Activated CD4-positive, CD25-positive, alpha-beta regulatory T cell treated with anti-CD3 and anti-CD28 coated beads, Interleukin-2, amount 50 U/mL, for 24 hours (primary cell): ENCODE data around the gene POLR2J.
"Not testable (repeated sequence)": the region's sequence is repeated elsewhere in the genome, so short reads cannot be mapped to it uniquely, and the experiment has no call there.

Experiments used
- ATAC-seq, 2 donors: fragments of 150-1000 bp; cut with Tn5 transposase; one replicate each; pipeline ENCODE4 v1.10.0; 2021; ENCODE audit warnings: mild to moderate bottlenecking in 1 of 2, moderate library complexity in 1 of 2

Gene POLR2J

DNA sequence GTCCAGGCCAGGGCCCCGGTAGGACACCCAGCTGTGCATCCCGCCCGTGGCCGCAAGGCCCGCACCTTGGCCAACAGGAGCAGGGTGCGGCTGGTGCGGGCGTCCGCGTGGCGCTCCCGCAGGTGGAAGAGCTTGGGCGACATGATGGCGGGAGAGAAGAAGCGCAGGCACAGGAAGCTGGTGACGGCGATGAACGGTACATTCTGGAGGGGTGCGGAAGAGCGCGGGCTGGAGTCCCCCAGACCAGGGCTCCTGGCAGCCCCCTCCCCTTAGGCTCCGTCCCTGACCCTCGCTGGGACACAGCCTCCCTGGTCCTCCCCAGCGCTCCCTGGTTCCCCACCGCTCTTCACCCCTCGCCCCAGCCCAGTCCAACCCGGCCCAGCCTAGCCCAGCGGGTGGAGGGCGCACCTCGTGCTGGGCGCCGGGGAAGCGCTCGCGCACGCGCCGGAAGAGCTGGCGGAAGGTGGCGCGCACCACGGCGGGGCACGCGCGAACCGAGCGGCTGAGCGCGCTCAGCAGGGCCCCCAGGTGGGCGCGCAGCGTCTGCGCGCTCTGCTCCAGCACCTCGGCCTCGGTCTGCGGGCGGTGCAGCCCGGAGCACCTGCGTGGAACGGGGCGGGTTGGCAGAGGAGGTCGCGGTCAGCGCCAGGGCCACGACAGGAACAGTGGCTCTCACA lies 15.9 kb upstream of the POLR2J start:
- peak; percentile 74 to 83 for ATAC-seq

DNA sequence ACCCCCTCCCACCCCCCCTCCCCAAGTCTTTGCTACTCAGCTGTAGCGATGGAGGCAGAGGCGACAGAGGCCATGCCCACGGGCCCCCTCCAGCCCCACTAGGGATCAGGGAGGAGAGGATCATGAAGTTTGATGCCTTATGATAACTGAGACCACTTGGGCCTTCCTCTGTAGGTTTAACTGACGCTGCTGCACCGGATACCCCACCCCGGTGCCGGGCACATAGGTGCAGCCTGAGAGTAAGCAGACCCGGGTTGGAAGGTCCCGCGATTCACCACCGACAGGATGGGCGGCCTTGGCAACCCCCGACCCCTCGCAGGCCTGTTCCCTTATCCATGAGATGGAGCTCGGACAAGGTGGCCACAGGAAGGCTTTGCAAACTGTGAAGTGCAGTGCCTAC lies 15.3 kb upstream of the POLR2J start:
- ATAC-seq, result not testable (repeated sequence)

DNA sequence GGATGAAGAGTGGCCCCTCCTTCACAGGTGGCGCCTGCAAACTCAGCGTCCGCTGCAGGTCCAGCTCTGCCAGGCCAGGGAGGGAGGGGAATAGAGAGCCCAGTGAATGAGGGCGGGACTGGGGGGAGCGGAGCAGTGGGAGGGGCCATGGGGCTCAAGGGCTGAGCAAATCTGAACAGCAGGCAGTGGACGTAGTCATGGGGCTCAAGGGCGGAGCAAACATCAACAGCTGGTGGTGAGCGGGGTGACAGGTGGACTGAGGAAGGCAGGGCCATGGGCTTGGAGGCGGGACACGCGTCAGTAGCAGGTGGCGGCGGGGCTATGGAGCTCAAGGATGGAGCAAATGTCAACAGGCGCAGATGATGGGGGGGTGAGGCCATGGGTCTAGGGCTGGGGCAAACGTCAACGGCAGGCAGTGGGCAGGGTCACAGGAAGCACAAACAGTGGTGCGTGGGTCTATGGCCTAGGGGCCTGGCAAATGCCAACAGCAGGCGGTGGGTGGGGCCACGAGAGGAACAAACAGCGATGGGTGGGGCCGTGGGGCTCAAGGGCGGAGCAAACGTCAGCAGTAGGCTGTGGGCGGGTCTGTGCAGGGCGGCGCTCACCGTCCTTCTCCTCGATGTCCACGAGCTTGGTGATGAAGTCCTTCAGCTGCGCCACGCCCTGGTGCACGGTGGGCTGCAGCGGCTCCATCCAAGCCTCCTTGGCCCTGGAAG lies 14.7 kb upstream of the POLR2J start:
- peak; percentile 14 to 28 for ATAC-seq

DNA sequence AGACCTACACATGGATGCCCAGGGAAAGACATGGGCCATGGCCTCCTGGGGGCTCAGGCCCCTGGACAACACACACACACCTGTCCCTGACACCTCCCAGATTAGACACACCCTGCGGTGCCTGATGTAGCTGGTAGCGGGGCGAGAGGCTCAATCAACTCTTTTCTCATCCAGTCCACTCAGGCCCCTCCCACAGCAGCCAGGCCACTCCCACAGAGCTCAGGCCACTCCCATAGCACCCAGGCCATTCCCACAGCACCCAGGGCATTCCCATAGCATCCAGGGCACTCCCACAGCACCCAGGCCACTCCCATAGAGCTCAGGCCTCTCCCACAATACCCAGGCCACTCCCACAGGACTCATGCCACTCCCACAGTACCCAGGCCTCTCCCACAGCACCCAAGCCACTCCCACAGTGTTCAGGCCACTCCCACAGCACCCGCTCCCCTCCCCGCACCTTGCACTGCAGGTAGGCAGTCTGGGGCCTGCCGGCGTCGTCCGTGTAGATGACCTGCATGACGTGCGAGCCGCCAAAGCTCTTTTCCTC lies 11.9 kb upstream of the POLR2J start:
- peak; percentile 47 to 59 for ATAC-seq

DNA sequence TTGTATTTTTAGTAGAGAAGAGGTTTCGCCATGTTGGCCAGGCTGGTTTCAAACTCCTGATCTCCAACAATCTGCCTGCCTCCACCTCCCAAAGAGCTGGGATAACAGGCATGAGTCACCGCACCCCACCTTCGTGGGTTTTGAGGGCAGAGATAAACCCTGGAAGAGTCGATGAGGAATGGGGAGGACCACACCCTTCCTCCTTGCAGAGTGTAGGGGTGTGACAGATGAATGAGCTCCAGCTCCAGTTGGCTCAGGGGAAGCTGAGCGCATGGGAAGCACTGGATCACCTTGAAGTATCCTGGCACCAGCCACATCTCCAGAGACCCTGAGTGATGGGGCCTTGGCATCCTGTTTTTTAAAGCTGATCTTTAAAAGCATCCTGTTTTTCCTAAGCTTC lies 5.6 kb upstream of the POLR2J start:
- not testable (repeated sequence) for ATAC-seq

DNA sequence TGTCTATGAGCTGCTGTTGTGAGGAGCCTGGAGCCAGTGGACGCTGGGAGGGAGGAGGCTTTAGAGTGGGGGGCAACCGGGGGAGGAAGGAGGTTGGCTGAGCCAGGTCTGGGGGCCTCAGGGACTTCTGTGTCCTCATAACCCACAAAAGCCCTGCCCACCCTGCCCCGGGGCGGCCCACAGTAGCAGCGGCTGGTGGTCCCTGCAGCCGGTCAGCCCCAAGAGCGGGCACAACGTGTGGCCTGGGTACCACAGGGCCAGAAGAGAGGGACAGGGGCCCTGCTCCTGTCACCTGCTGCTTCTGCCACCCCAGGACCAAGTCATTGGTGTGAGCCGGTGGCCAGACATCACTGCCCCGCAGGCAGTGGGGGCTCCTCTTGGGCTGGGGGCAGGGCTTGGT lies 3.2 kb upstream of the POLR2J start:
- ATAC-seq, result not testable (repeated sequence)

DNA sequence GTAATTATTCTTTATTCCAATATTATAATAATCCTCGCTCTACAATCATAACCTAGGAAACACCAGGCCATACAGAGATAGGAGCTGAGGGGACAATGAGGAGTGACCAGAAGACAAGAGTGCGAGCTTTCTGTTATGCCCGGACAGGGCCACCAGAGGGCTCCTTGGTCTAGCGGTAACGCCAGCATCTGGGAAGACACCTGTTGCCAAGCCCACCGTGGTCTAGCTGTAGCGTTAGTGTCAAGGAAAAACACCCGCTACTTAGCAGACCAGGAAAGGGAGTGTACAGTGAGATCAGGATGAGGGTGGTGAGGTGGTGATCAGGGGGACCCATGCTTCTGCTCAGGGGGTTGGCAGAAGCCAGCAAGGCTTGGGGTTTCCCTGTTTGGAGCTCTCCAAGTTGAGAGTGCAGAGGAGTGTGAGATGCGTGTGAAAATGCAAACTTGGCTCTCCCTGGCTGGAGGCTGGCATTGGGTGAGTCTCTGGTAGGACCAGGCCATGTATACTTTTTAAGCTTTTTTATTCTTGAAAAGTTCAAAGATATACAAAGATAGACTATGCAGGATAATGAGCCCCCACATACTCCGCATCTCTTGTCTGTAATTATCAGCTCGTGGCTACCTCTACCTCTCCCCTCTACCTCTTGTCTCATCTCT lies 1.4 kb upstream of the POLR2J start:
- not testable (repeated sequence) for ATAC-seq

DNA sequence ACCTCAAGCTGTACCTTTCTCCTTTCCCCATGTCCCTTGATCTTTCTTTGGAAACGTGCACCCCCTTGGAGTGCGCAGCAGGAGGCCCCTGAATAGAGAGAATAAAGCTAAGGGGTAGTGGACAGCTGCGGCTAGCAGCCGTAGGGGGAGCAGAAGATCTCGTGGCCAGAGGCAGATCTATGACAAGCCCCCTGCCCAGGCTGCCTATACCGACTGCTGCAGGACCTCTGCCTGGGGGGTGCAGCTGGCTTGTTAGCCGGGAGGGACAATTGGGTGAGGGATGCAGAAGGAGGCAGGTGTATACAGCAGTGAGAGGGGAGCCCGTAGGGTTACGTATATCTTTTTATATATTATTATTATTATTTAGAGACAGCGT lies 475 bp upstream of the POLR2J start:
- ATAC-seq, result peak; percentile 8 to 12

DNA sequence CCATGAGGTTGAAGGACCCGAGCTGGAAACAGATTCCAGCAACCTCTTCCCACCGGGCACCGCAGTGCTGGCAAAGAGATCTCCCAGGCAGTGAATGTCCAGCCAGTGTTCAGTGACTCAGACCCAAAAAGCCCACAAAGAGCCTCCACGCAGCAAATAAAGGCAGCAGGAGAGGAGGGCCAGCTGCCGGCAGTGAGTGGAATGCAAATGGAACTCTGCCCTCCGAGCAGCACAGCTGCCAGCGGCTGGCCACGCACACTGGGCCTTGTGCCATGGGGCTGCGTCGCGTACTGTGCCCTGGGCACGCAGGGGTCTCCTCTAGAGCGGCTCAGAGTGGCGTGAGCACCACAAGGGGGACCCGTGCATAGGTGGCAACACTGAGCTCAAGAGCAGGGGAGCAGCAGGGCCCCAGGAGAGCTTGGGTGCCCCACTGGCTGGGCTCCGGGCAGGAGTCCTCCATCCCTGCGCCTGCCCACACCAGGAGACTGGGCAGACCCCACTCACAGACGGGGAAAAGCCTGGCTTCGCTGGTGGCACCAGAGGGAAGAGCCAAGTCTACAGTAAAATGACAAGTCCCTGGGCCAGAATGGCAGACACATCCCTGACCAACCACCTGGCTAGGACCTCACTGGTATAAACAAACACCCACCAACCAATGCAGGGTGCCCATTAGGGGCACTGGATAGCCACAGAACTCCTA lies 3.8 kb downstream of the POLR2J start:
- not testable (repeated sequence) for ATAC-seq

DNA sequence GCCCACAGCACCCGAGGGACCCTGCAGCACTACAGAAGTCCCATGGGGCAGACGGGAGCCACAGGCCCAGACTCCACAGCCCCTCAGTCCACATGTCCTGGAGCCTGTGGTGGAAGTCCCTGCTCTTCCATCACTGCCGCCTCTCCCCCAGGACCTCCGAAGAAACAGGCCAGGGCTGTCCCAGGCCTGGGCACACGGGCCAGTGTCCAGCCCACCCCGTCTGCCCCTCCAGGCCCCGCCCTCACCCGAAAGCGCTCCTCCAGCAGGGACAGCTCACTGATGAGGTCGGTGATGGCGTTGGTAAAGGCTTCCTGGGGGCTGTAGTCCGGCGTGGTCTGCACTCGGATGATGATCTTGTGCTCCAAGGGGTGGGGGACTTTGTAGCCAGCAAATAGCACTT lies 4.6 kb downstream of the POLR2J start:
- not testable (repeated sequence) for ATAC-seq

DNA sequence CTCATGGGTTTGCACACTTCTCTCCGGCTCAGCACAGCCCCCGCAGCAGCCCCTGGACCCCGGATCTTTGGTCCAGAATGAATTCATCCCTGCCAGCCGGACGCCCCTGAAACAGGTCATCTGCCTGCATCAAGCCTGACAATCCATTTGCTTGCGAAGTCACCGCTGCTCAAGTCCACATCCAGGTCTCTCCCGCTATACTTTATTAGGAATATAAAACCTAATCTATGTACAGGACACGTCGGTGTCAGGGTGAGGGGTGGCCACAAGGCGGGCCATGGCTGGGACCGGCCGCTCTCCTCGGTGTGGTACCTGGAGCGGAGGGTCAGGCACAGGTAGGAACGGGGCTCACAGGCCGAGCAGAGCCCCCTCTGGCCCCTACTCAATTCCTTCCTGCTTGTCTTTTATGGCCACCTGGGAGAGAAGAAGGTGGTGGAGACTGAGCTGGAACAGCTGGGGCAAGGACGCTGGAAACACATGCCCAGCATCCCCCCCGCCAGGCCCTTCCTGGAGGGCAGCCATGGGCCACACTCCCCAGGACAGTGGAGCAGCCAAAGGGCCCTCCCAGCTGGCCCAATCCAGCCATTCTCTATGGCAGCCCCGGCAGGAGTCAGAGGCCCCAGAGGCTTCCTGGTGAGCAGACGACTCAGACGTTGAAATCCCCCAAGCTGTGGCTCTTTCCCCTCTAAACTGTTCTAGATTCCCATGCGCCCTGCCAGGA lies 5.3 kb downstream of the POLR2J start:
- no peak for ATAC-seq

DNA sequence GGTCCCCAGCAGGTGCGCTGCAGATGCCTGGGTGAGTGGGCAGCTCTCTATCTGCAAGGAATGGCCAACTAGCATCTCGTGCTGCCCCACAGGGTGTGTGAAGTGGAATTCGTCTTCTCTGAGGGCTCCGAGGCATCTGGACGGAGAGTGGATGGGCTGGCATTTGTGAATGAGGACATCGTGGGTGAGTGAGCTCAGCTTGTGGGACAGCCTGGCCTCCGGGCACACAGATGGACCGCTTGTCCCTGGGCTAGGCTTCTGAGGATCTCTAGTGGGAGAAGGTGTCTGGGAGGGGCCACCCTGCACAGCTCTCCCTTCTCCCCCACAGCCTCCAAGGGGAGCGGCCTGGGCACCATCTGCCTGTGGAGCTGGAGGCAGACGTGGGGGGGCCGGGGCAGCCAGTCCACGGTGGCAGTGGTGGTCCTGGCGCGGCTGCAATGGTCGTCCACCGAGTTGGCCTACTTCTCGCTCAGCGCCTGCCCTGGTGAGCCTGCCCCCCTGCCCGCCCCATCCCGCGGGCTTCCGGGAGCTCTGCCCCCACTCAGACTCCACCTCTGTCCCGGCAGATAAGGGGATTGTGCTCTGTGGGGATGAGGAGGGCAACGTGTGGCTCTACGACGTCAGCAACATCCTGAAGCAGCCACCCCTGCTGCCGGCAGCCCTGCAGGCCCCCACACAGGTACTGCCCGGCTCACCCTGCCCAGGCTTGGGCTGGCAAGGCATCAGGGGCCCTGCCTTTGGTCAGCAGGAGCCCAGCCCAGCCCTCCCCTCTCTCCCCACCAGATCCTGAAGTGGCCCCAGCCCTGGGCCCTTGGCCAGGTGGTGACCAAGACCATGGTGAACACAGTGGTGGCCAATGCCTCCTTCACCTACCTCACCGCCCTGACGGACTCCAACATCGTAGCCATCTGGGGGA lies 6.3 kb downstream of the POLR2J start:
- no peak for ATAC-seq

DNA sequence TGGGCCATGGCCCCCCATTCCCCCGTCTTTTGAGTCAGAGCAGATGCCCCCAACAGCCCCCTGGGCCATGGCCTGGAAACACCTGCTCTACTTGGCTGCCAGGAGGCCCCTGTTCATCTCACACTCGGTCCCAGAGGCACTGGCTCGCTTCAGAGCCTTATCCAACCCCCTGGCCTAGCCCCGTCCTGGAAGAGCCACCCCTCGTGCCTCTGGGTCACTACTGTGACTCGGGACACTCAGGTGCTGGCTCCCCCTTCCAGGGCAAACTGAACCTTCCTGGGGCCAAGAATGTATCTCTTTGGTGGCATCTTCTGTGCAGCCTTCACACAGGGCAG lies 7.0 kb downstream of the POLR2J start:
- ATAC-seq, result no peak

DNA sequence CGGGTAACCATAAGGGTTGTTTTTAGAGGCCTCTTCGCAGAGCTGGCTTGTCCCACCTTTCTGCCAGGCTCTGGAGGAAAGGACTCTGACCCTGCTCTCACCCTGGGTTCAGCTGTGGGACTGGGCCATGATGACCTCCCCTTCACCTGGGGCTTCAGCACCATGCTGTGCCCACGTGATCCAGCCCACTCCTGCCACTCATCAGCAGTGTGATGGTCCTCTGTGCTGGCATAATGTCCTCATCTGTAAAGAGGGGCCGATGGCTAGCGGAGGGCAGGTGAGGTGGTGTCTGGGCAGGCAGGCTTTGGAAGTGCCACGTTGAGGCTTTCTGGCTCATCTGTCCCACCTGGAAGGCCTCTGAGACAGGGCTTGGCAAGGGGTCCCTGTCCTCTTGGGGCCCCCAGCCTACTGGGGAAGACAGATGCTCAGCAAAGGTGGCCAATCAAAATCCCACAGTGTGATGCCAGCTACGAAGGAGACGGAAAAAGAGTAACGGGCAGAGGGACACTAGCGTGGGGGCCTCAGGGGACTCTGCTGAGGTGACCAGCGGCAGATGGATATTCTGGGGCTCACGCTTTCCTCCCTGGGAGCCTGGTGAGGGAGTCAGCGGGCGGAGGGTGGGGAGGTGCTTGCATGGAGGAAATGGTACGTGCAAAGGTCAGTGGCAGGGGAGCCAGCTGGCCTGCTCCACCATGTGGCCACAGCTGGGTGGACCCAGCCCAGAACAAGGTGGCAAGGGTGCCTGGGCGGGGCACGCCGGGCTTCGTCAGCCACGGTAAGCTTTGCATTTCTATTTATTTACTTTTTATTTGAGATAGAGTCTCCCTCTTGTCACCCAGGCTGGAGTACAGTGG lies 8.5 kb downstream of the POLR2J start:
- no peak for ATAC-seq

DNA sequence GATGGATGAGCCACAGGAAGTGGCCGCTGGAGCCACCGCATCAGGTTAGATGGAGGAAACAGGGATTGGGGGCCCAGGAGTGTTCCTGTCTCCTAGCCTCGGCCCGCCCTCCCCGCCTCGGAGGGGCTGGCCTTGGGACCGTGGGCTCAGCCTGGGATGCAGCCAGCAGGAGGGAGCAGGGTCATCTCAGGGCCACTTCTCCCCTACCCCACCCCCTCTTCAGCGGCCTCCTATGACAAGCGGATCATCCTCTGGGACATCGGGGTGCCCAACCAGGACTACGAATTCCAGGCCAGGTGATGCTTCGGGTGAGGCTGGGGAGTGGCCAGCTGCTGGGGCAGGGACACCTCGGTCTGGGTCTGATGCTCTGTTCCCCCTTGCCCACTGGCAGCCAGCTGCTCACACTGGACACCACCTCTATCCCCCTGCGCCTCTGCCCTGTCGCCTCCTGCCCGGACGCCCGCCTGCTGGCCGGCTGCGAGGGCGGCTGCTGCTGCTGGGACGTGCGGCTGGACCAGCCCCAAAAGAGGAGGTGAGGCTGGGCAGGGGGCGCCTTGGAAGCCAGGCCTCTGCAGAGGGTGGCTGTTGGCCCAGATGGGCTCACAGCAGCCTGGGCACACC lies 9.3 kb downstream of the POLR2J start:
- no peak for ATAC-seq

DNA sequence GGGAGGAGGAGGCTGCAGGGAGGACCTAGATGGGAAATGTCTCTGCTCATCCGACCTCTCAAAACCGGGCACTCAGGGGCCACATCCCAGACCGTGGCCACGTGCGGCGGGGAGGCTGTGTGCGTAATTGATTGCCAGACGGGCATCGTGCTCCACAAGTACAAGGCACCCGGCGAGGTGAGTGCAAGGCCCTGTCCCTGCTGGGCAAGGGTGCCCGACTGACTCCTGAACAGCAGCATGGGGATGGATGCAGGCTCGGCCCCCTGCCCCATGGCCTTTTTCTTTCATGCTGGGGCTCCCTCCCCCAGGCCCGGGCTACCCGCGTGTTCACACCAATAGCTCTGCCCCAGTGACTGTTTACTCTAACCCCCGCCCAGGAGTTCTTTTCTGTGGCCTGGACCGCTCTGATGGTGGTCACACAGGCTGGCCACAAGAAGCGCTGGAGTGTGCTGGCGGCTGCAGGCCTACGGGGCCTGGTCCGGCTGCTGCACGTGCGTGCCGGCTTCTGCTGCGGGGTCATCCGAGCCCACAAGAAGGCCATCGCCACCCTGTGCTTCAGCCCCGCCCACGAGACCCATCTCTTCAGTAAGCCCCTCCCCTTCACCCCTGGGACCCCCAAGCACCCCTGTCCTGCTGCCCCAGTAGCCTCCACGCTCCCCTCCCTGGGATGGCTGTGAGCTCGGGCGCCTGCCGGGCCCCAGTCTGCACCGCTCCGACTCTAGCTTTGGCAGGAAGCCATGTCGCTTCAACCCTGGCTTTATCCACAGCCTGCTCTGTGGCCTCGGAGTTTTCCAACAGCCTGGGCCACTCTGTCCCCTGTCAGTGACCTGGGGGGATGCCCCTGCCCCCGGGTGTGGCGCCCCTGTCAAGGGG lies 10.0 kb downstream of the POLR2J start:
- no peak for ATAC-seq

DNA sequence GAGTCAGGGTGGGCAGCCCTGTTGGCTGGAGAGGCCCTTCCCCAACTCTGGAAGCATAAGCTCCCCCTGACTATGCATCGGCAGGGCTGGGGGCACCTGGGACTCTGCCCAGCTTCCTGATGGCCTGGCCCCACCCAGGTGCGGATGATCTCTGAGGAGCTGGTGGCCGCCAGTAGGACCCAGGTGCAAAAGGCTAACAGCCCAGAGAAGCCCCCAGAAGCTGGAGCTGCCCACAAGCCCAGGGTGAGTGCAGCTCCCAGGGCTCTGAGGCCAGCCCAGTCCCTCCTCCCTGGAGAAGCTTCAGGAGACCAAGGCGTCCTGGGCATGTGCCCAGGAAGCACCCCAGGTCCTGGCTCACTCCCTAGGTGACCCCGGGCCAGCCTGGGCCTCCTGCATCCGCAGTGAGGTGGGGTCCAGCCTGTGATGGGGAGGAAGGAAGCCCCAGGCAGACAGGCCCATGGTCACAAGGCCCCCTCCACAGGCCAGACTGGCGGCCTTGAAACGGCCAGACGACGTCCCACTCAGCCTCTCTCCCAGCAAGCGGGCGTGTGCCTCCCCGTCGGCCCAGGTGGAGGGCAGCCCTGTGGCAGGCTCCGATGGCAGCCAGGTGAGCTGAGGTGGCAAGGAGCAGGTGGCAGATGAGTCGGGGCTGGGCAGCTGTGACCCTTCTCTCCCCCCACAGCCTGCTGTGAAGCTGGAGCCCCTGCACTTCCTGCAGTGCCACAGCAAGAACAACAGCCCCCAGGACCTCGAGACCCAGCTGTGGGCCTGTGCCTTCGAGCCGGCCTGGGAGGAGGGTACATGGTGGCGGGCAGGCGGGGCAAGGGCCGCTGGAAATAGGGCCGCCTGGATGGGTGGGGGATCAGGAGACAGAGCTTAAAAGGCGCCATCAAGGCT lies 10.9 kb downstream of the POLR2J start:
- no peak for ATAC-seq

DNA sequence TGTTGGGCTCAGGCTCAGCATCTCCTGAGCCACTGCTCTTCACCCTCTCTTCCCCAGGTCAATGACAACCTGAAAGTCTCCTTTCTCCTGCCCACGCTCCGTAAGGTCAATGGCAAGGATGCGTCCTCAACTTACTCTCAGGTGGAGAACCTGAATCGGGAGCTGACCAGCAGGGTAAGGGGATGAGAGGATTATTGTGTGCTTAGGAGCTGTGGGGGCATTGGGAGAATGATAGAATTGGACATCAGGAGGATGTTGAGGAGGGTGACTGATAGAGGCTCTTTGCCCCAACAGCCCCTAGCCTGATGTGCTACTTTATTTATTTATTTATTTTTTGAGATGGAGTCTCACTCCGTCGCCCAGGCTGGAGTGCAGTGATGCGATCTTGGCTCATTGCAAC lies 12.6 kb downstream of the POLR2J start:
- no peak for ATAC-seq
